ENCODE data around the gene OR2AE1.
A peak's percentile ranks its signal among the peaks of the same experiment; 100 is the strongest.
"Not testable (repeated sequence)": the region's sequence is repeated elsewhere in the genome, so short reads cannot be mapped to it uniquely, and the experiment has no call there.

OR2AE1 gene

GRCh38 chr7:99890348-99890747 lies 13.5 kb upstream of the OR2AE1 start:
- H3K9me3 ChIP-seq (ENCODE audit: control insufficient read depth, insufficient read depth, low read length): not testable (repeated sequence)

GRCh38 chr7:99888366-99888765 lies 11.5 kb upstream of the OR2AE1 start:
- not testable (repeated sequence) for H3K36me3 ChIP-seq (ENCODE audit: insufficient read depth, low read length); H3K9ac ChIP-seq (ENCODE audit: low read depth, low read length); H3K9me3 ChIP-seq (ENCODE audit: control insufficient read depth, insufficient read depth, low read length); H3K4me1 ChIP-seq (ENCODE audit: insufficient read depth, low read length)

More at GRCh38 chr7:99890348-99890747, 13.5 kb upstream of the OR2AE1 start:
- not testable (repeated sequence) for H3K9ac ChIP-seq (ENCODE audit: low read depth, low read length); H3K36me3 ChIP-seq (ENCODE audit: insufficient read depth, low read length); H3K4me1 ChIP-seq (ENCODE audit: insufficient read depth, low read length)

DNA sequence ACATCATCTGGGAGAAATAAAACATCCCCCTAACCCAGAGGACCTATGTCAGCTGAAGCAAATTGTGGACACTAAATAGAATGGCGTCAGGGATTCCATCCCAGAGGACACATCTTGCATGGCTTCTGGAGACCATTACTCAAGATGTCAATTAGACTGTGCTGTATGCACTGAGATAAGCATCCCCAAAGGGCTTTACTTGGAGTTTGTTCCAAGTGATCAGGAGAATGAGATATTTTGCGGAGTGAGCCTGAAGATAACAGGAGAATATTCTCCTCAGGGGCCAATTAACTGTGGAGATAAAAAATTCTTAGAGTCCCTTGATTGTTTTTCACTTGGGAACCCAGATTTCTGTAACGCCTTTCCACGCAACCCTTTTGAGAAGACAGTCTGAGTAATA lies 4.5 kb upstream of the OR2AE1 start:
- H3K4me1 ChIP-seq (ENCODE audit: insufficient read depth, low read length): no peaks in the 10 kb centered on the region
- no peak overlapping the region for H3K9ac ChIP-seq (ENCODE audit: low read depth, low read length)
- H3K9me3 ChIP-seq (ENCODE audit: control insufficient read depth, insufficient read depth, low read length): no peaks in the 10 kb centered on the region; the same call in none of the 2 replicates
- H3K36me3 ChIP-seq (ENCODE audit: insufficient read depth, low read length): no peaks in the 10 kb centered on the region

- H3K4me1 ChIP-seq (ENCODE audit: insufficient read depth, low read length): no peaks in the 10 kb centered on the region
- no peaks in the 10 kb centered on the region for H3K9me3 ChIP-seq (ENCODE audit: control insufficient read depth, insufficient read depth, low read length)
- H3K36me3 ChIP-seq (ENCODE audit: insufficient read depth, low read length): no peaks in the 10 kb centered on the region
- no peak overlapping the region for H3K9ac ChIP-seq (ENCODE audit: low read depth, low read length)
Measured at GRCh38 chr7:99876491-99876890, 342 bp downstream of the OR2AE1 start.

DNA sequence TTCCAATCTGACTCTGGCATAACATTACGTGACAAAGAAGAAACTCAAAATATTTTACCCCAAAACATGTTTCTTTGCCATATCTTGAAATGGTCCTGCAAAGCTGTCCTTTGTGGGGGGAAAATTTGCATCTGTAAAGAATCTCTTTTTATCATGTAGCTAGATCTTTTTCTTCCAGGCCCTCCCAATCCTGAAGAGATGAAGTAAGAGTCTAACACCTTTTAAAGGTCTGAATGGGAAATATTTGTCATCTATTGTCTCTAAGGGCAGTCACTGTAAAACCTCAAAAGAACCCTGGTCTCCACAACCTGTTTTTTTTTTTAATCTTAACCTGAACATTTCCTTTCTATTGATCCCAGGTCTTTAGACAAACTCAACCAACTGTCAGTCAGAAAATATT lies 8.6 kb downstream of the OR2AE1 start:
- Histone ChIP-seq H3K36me3 (ENCODE audit: insufficient read depth, low read length) (no peaks in the 10 kb centered on the region), H3K9me3 (ENCODE audit: control insufficient read depth, insufficient read depth, low read length) (peaks cover 5% of the 10 kb centered on the region; the same call in 1 of the 2 replicates), H3K9ac (ENCODE audit: low read depth, low read length) (no peak overlapping the region), H3K4me1 (ENCODE audit: insufficient read depth, low read length) (no peaks in the 10 kb centered on the region)

GRCh38 chr7:99867477-99867876 lies 9.4 kb downstream of the OR2AE1 start:
- H3K4me1 ChIP-seq (ENCODE audit: insufficient read depth, low read length); H3K9me3 ChIP-seq (ENCODE audit: control insufficient read depth, insufficient read depth, low read length); H3K9ac ChIP-seq (ENCODE audit: low read depth, low read length); H3K36me3 ChIP-seq (ENCODE audit: insufficient read depth, low read length): not testable (repeated sequence)

DNA sequence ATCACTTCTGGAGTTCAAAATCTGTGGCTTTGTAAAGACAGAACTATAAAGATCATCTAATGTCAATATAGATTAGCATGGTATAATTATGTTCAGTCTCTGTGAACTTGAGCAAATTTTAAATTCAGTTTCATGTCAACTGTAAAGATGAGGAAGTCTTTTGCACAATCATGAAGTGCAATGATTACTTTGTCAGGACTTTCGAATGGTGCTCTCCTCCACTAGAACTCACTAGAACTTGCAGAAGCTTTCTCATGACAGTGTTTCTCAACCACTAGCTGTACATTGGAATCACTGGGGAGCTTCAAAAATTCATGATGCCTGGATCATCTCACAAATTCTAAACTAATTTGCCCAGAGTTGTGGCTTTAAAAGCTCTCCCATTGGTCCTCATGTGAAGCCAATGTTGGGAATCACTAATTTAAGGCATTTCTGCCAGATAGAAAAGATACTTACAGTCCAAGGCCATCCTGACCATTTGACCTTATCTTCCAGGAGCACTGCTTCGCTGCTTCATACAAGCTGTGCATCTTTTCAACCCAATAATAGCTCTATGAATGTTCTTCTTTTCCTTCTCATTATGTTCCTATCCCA lies 12.9 kb downstream of the OR2AE1 start:
- Histone ChIP-seq H3K9me3 (ENCODE audit: control insufficient read depth, insufficient read depth, low read length) (peaks cover 5% of the 10 kb centered on the region; the same call in 1 of the 2 replicates), H3K4me1 (ENCODE audit: insufficient read depth, low read length) (no peaks in the 10 kb centered on the region), H3K9ac (ENCODE audit: low read depth, low read length) (no peak overlapping the region), H3K36me3 (ENCODE audit: insufficient read depth, low read length) (no peaks in the 10 kb centered on the region)

- Histone ChIP-seq H3K9ac (ENCODE audit: low read depth, low read length) (no peak overlapping the region), H3K36me3 (ENCODE audit: insufficient read depth, low read length) (no peaks in the 10 kb centered on the region), H3K9me3 (ENCODE audit: control insufficient read depth, insufficient read depth, low read length) (peaks cover 5% of the 10 kb centered on the region; the same call in 1 of the 2 replicates), H3K4me1 (ENCODE audit: insufficient read depth, low read length) (no peaks in the 10 kb centered on the region)
Measured at GRCh38 chr7:99860281-99861127, 16.3 kb downstream of the OR2AE1 start.

GRCh38 chr7:99855236-99855635 lies 21.6 kb downstream of the OR2AE1 start:
- Histone ChIP-seq H3K9me3 (ENCODE audit: control insufficient read depth, insufficient read depth, low read length) (no peaks in the 10 kb centered on the region), H3K9ac (ENCODE audit: low read depth, low read length) (no peak overlapping the region), H3K4me1 (ENCODE audit: insufficient read depth, low read length) (no peaks in the 10 kb centered on the region), H3K36me3 (ENCODE audit: insufficient read depth, low read length) (no peaks in the 10 kb centered on the region)

DNA sequence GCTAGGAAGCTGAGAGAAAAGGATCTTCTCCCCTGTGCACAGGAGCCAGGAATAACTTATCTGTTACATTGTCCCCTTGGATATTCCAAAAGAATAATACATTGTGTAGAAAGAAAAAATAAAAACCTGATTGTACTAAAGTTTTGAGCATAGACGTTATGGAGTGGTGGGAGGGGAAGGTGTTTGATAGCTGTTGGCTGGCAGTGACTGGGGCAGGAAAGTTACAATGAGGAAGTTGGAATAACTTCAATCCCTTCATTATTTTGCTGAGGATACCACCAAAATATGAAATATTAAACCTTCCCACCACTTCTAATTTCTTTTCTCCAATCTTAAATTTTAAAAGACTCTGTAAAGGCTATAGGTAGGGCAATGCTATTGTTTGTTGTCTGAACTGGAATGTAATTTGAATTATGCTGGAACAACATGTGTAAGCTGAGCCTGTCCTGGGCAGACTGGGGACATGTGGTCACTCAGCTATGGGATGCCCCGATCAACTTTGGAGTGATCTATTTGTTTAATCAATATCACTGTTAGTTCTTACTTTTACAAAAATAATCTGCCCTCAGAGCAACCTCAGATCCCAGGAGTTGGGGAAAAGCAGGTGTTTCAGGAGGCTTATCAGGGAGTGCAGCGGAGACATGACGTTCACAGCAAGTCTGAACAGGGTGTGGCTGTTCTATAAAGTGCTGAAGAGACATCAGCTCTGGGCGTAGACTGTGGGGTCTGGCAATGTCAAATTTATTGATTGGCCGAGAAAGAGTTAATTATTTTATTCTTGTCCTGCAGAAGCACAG lies 28.2 kb downstream of the OR2AE1 start:
- H3K9ac ChIP-seq (ENCODE audit: low read depth, low read length): no peak overlapping the region
- H3K36me3 ChIP-seq (ENCODE audit: insufficient read depth, low read length): no peaks in the 10 kb centered on the region
- no peaks in the 10 kb centered on the region; the same call in 1 of the 2 replicates for H3K4me1 ChIP-seq (ENCODE audit: insufficient read depth, low read length)
- no peaks in the 10 kb centered on the region for H3K9me3 ChIP-seq (ENCODE audit: control insufficient read depth, insufficient read depth, low read length)

DNA sequence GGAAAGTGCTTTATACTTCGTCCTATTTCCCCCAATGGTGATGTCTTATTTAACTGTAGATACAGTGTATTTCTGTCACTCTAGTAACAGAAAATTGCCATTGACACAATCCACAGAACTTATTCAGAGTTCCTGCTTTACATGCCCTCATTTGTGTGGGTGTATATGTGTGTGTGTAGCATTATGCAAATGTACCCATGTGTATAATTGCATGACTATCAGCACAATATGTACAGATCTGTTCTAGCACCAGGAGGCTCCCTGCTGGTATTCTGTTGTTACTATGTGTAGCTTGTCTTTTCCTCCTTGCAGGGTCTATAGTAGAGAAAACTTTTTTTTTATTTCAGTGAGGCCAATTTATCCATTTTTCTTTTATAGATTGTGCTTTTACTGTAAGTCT lies 32.5 kb downstream of the OR2AE1 start:
- Histone ChIP-seq H3K9me3 (ENCODE audit: control insufficient read depth, insufficient read depth, low read length) (no peaks in the 10 kb centered on the region), H3K9ac (ENCODE audit: low read depth, low read length) (no peak overlapping the region), H3K36me3 (ENCODE audit: insufficient read depth, low read length) (no peaks in the 10 kb centered on the region), H3K4me1 (ENCODE audit: insufficient read depth, low read length) (peaks cover 32% of the 10 kb centered on the region)

DNA sequence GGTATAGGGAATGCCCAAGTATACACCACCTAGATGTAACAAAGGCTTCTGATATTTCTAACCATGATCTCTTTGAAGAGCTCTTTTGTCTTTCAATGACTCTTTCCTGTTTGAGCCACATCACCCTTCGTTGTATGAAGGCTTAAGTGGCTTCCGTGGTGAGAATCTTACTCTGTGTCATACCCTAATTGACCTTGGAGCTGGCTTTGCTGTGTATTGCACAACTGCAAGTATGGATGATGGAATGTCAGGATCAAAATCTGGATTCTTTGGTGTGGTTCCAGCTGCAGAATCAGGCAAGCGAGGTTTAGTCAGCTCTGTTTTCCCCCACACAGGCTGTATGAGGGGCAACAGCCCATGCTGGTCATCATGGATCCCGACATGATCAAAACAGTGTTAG lies 33.0 kb downstream of the OR2AE1 start:
- Histone ChIP-seq H3K9me3 (ENCODE audit: control insufficient read depth, insufficient read depth, low read length) (no peaks in the 10 kb centered on the region), H3K9ac (ENCODE audit: low read depth, low read length) (no peak overlapping the region), H3K4me1 (ENCODE audit: insufficient read depth, low read length) (peaks cover 37% of the 10 kb centered on the region), H3K36me3 (ENCODE audit: insufficient read depth, low read length) (no peaks in the 10 kb centered on the region)

GRCh38 chr7:99842926-99843325 lies 33.9 kb downstream of the OR2AE1 start:
- Histone ChIP-seq H3K9ac (ENCODE audit: low read depth, low read length) (no peak overlapping the region), H3K9me3 (ENCODE audit: control insufficient read depth, insufficient read depth, low read length) (no peaks in the 10 kb centered on the region), H3K36me3 (ENCODE audit: insufficient read depth, low read length) (no peaks in the 10 kb centered on the region), H3K4me1 (ENCODE audit: insufficient read depth, low read length) (peaks cover 38% of the 10 kb centered on the region)

- H3K9ac ChIP-seq (ENCODE audit: low read depth, low read length): 0 out of 2 replicates have a peak overlapping the region, but pooled peaks have one; percentile 8
- H3K9me3 ChIP-seq (ENCODE audit: control insufficient read depth, insufficient read depth, low read length): no peaks in the 10 kb centered on the region
- H3K4me1 ChIP-seq (ENCODE audit: insufficient read depth, low read length): peaks cover 38% of the 10 kb centered on the region
- H3K36me3 ChIP-seq (ENCODE audit: insufficient read depth, low read length): no peaks in the 10 kb centered on the region
Measured at GRCh38 chr7:99840136-99840869, 36.5 kb downstream of the OR2AE1 start.

Measured in ES-I3 (cell line).